GM23248 (cell line): ENCODE measurements around the gene SLC38A8. TPM values are rescaled to one million over a fixed set of nuclear protein-coding genes. Genes with fewer than 3 reads are reported as not detected.

Experiments used
- DNase-seq: peaks from one replicate; pipeline ENCODE4 v3.0.0-alpha.2; 2015
- H2AFZ ChIP-seq: fragments of 200-600 bp; sonication (generic); 2 replicates; pipeline ENCODE4 v1.6.1; 2016; ENCODE audit warnings: antibody characterized with exemption
- H3F3A ChIP-seq: fragments of 200-600 bp; sonication (generic); 2 replicates; pipeline ENCODE4 v1.6.1; 2016; ENCODE audit warnings: mild to moderate bottlenecking, antibody characterized with exemption, mixed run types; ENCODE audit not compliant: insufficient read depth
- H3K27ac ChIP-seq: fragments of 200-600 bp; sonication (generic); 2 replicates; pipeline ENCODE4 v1.5.1; 2016; ENCODE audit warnings: mild to moderate bottlenecking
- H3K27me3 ChIP-seq: fragments of 200-600 bp; sonication (generic); replicated peaks from 2 replicates; pipeline ENCODE4 v1.6.1; 2016; ENCODE audit warnings: mild to moderate bottlenecking; ENCODE audit not compliant: insufficient read depth
- H3K36me3 ChIP-seq: fragments of 200-600 bp; sonication (generic); 2 replicates; pipeline ENCODE4 v1.6.1; 2016; ENCODE audit warnings: low read depth, mild to moderate bottlenecking
- H3K4me1 ChIP-seq: fragments of 200-600 bp; sonication (generic); 2 replicates; pipeline ENCODE4 v1.6.1; 2016; ENCODE audit warnings: mild to moderate bottlenecking; ENCODE audit not compliant: insufficient read depth
- H3K4me2 ChIP-seq: fragments of 200-600 bp; sonication (generic); one replicate; pipeline ENCODE4 v1.6.1; 2016; ENCODE audit warnings: mild to moderate bottlenecking; ENCODE audit not compliant: unreplicated experiment
- H3K4me3 ChIP-seq: fragments of 200-600 bp; sonication (generic); 2 replicates; pipeline ENCODE4 v1.5.1; 2016; ENCODE audit warnings: mild to moderate bottlenecking
- H3K79me2 ChIP-seq: fragments of 200-600 bp; sonication (generic); 2 replicates; pipeline ENCODE4 v1.6.1; 2016; ENCODE audit warnings: mild to moderate bottlenecking; ENCODE audit not compliant: insufficient read depth
- H3K9ac ChIP-seq: fragments of 200-600 bp; sonication (generic); 2 replicates; pipeline ENCODE4 v1.6.1; 2016; ENCODE audit warnings: mild to moderate bottlenecking
- H3K9me2 ChIP-seq: fragments of 200-600 bp; sonication (generic); 2 replicates; pipeline ENCODE4 v1.6.1; 2016; ENCODE audit warnings: mixed run types, mild to moderate bottlenecking, moderate library complexity; ENCODE audit not compliant: insufficient read depth
- H3K9me3 ChIP-seq: fragments of 200-600 bp; sonication (generic); one replicate; pipeline ENCODE4 v1.6.1; 2017; ENCODE audit warnings: low read depth
- H4K20me1 ChIP-seq: fragments of 200-600 bp; sonication (generic); 2 replicates; pipeline ENCODE4 v1.6.0; 2016; ENCODE audit not compliant: insufficient read depth
- EZH2 ChIP-seq: fragments of 200-600 bp; sonication (generic); IDR thresholded peaks from 2 replicates; pipeline ENCODE4 v1.6.1; 2018; ENCODE audit warnings: antibody characterized with exemption, mild to moderate bottlenecking; ENCODE audit not compliant: insufficient read depth, poor library complexity, severe bottlenecking
- EZH2phosphoT487 ChIP-seq: fragments of 200-600 bp; sonication (generic); IDR thresholded peaks from 2 replicates; pipeline ENCODE4 v1.6.1; 2018; ENCODE audit warnings: antibody characterized with exemption, moderate library complexity, mild to moderate bottlenecking, low read depth; ENCODE audit not compliant: insufficient read depth
- WGBS, 2 experiments: methylation state at CpG; one replicate each; pipeline ENCODE4 v1.1.6; 2015 to 2017; ENCODE audit warnings: low lambda C conversion rate in 2 of 2, low coverage in 1 of 2; ENCODE audit errors: missing lambda C conversion rate in 2 of 2; 5-methylcytosine and 5-hydroxymethylcytosine counted together
- in situ Hi-C: fragments of 300-500 bp; cut with MboI; formaldehyde crosslinking; loops from 2 replicates; pipeline ENCODE4 v1.15.0; 2020
- polyA plus RNA-seq: library from polyadenylated mRNA; unstranded; fragments of >200 nt; fragmentation: Nextera tagmentation; extraction: Ambion mirVana; gene quantifications from 2 replicates; pipeline ENCODE4 v1.2.1, GENCODE V29; 2016
- total RNA-seq: library from RNA; depleted of rRNA; stranded (reverse); fragments of >200 nt; shearing (Covaris generic); gene quantifications from 2 replicates; pipeline ENCODE4 v1.2.3, GENCODE V29; 2014

SLC38A8 gene
- total and polyA plus RNA-seq, 2 experiments from 2014 or later: not detected

DNA sequence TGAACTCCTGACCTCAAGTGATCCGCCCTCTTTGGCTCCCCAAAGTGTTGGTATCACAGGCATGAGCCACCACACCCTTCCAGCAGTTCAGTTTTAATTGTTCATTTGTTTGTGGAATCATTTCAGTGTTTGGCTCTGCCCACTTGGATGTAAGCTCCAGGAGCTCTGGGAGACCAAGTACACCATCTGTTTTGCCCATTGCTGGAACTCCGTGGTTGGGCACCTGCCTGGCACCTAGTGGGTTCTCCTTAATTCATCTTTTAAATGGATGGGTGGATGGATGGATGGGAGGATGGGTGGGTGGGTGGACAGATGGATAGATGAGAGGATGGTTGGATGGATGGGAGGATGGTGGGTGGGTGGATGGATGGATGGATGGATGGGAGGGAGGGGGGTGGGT lies 75.5 kb downstream of the SLC38A8 start:
- Histone ChIP-seq H4K20me1 (no peaks in the 10 kb centered on the region), H3K79me2 (no peaks in the 10 kb centered on the region), H3K27me3 (no peaks in the 10 kb centered on the region; the same call in 1 of the 2 replicates), H3K9me3 (no peaks in the 10 kb centered on the region), H3K4me1 (no peaks in the 10 kb centered on the region), H3K4me2 (no peak overlapping the region), H2AFZ (no peak overlapping the region), H3K36me3 (no peaks in the 10 kb centered on the region), H3K9me2 (no peaks in the 10 kb centered on the region), H3K9ac (no peak overlapping the region), H3K4me3 (no peak overlapping the region), H3F3A (no peaks in the 10 kb centered on the region), H3K27ac (no peak overlapping the region)
- no peak for DNase-seq
- in situ Hi-C loops: loop anchor here (5.0 kb wide), 1 partner anchor 80 kb away; no protein-coding TSS in a partner anchor
- TF ChIP-seq EZH2 (no peak), EZH2phosphoT487 (no peak)
- 50 to 52% methylated on average over 2 of the region's 2 CpGs for WGBS, 2 experiments

DNA sequence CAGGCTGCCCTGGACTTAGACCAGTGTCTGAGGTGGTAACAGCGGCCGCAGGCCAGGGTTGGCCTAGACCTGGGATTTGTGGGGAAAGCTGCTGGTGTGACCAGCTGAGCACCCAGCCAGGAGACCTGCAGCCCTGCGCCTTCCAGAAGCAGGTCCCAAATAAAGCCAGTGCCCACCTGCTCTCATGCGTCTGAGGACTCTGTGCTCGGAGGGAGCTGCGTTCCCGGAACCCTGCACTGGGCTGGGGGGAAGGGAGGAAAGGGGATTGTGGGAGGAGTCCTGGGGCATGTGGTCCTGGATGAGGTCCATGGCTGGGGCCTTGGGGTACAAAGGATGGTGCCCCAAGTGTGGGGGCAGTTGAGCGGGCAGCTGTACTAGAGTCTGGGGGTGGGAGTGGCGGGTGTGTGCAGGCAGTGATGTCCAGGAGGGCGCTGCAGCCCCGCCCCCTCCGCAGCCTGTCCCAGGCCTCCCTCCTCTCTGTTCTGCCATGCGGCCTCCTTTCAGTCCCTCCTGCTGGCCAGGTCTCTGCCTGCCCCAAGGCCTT lies 76.4 kb downstream of the SLC38A8 start:
- no peak overlapping the region for H2AFZ ChIP-seq
- no peaks in the 10 kb centered on the region for H3K9me2 ChIP-seq
- no peak overlapping the region for H3K9ac ChIP-seq
- H3K4me1 ChIP-seq: no peaks in the 10 kb centered on the region
- 85 to 94% methylated on average over 8 to 13 of the region's 13 CpGs for WGBS, 2 experiments
- H3K4me2 ChIP-seq: no peak overlapping the region
- no peak for DNase-seq
- H3K4me3 ChIP-seq: no peak overlapping the region
- no peaks in the 10 kb centered on the region for H3K9me3 ChIP-seq
- H3K79me2 ChIP-seq: no peaks in the 10 kb centered on the region
- in situ Hi-C loops: loop anchor here (5.0 kb wide), 1 partner anchor 81 kb away; no protein-coding TSS in a partner anchor
- no peaks in the 10 kb centered on the region; the same call in 1 of the 2 replicates for H3K36me3 ChIP-seq
- no peaks in the 10 kb centered on the region; the same call in 1 of the 2 replicates for H3K27me3 ChIP-seq
- H3F3A ChIP-seq: no peaks in the 10 kb centered on the region
- no peak overlapping the region for H3K27ac ChIP-seq
- TF ChIP-seq EZH2 (no peak), EZH2phosphoT487 (no peak)
- H4K20me1 ChIP-seq: no peaks in the 10 kb centered on the region

DNA sequence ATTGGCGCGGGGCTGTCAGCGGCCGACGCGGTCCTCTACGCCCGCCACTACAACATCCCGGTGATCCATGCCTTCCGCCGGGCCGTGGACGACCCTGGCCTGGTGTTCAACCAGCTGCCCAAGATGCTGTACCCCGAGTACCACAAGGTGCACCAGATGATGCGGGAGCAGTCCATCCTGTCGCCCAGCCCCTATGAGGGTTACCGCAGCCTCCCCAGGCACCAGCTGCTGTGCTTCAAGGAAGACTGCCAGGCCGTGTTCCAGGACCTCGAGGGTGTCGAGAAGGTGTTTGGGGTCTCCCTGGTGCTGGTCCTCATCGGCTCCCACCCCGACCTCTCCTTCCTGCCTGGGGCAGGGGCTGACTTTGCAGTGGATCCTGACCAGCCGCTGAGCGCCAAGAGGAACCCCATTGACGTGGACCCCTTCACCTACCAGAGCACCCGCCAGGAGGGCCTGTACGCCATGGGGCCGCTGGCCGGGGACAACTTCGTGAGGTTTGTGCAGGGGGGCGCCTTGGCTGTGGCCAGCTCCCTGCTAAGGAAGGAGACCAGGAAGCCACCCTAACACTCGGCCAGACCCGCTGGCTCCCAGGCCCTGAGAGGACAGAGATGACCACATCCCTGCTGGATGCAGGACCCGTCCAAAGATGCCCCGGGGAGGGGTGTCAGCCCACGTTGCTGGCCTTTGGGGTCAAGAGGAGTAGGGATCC lies 77.0 kb downstream of the SLC38A8 start:
- H4K20me1 ChIP-seq: no peaks in the 10 kb centered on the region
- no peaks in the 10 kb centered on the region for H3K9me2 ChIP-seq
- TF ChIP-seq EZH2phosphoT487 (no peak), EZH2 (no peak)
- WGBS, 2 experiments: 94 to 95% methylated on average over 34 to 36 of the region's 36 CpGs
- no peaks in the 10 kb centered on the region for H3K79me2 ChIP-seq
- in situ Hi-C loops: loop anchor here (5.0 kb wide), 1 partner anchor 82 kb away; no protein-coding TSS in a partner anchor
- H3K36me3 ChIP-seq: no peaks in the 10 kb centered on the region; the same call in 1 of the 2 replicates
- H3K27ac ChIP-seq: no peak overlapping the region
- no peaks in the 10 kb centered on the region for H3F3A ChIP-seq
- no peak overlapping the region for H3K4me3 ChIP-seq
- no peaks in the 10 kb centered on the region for H3K4me1 ChIP-seq
- H3K9ac ChIP-seq: no peak overlapping the region
- no peak for DNase-seq
- H2AFZ ChIP-seq: no peak overlapping the region
- H3K4me2 ChIP-seq: no peak overlapping the region
- no peaks in the 10 kb centered on the region for H3K9me3 ChIP-seq
- no peaks in the 10 kb centered on the region; the same call in 1 of the 2 replicates for H3K27me3 ChIP-seq

DNA sequence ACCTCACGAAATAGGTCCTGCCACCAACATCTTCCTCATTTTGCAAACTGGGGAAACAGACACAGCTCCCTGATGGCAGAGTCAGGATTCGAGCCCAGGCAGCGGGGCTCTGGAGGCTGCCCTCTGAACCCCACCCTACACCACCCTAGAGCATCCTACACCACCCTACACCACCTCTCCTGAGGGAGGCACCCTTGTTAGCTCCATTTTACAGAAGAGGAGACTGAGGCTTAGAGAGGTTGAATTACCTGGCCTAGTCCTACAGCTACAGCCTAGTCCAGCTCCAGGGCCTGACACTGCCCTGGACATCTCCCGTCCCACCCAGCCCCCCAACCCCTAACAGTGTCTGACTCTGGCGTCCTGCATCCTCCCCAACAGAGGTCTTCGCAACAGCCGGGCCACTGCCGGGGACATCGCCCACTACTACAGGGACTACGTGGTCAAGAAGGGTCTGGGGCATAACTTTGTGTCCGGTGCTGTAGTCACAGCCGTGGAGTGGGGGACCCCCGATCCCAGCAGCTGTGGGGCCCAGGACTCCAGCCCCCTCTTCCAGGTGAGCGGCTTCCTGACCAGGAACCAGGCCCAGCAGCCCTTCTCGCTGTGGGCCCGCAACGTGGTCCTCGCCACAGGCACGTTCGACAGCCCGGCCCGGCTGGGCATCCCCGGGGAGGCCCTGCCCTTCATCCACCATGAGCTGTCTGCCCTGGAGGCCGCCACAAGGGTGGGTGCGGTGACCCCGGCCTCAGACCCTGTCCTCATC lies 77.7 kb downstream of the SLC38A8 start:
- no peak overlapping the region for H2AFZ ChIP-seq
- no peak overlapping the region for H3K27ac ChIP-seq
- H3K79me2 ChIP-seq: no peaks in the 10 kb centered on the region
- H4K20me1 ChIP-seq: no peaks in the 10 kb centered on the region
- H3K4me2 ChIP-seq: no peak overlapping the region
- no peak overlapping the region for H3K4me3 ChIP-seq
- H3K9me2 ChIP-seq: no peaks in the 10 kb centered on the region
- H3K9ac ChIP-seq: no peak overlapping the region
- peaks cover 4% of the 10 kb centered on the region; the same call in 1 of the 2 replicates for H3K36me3 ChIP-seq
- no peak for DNase-seq
- no peaks in the 10 kb centered on the region for H3K9me3 ChIP-seq
- no peaks in the 10 kb centered on the region for H3K4me1 ChIP-seq
- no peaks in the 10 kb centered on the region for H3F3A ChIP-seq
- no peaks in the 10 kb centered on the region; the same call in 1 of the 2 replicates for H3K27me3 ChIP-seq
- in situ Hi-C loops: loop anchor here (5.0 kb wide), 1 partner anchor 82 kb away; no protein-coding TSS in a partner anchor
- TF ChIP-seq EZH2phosphoT487 (no peak), EZH2 (no peak)
- WGBS, 2 experiments: 92 to 97% methylated on average over 26 of the region's 26 CpGs
